ENCODE measurements around the gene MYD88. TPM values are rescaled to one million over a fixed set of nuclear protein-coding genes. Genes with fewer than 3 reads are reported as not detected.

MYD88 gene
- polyA plus RNA-seq, 2 of the 4 experiments (the other 2 are of a cell fraction), result 16.8 to 22.3 TPM

GRCh38 chr3:38143511-38143910 lies 5.0 kb downstream of the MYD88 start:
- no peak for ATAC-seq
- no peak for TF ChIP-seq ATOH8 (CRISPR knock-in tag; IDR thresholded peaks at IDR 0.05; ENCODE audit: low read depth)
- no peak for TF ChIP-seq HOXB5 (CRISPR knock-in tag; IDR thresholded peaks at IDR 0.05)
- no peak for TF ChIP-seq ZC3H11A (IDR thresholded peaks at IDR 0.05)
- TF ChIP-seq POLR2A (IDR thresholded peaks at IDR 0.05; ENCODE audit: low read length), result no peak
- no peak for TF ChIP-seq NPAS2 (CRISPR knock-in tag; IDR thresholded peaks at IDR 0.05; ENCODE audit: borderline replicate concordance)
- no peak for TF ChIP-seq ESRRA (IDR thresholded peaks at IDR 0.05; ENCODE audit: borderline replicate concordance, low read length)
- Histone ChIP-seq H3K4me3 (no peak overlapping the region), H3K27ac (no peak overlapping the region), H3K4me2 (no peak overlapping the region), H3K9me3 (peaks cover 17% of the 10 kb centered on the region), H3K4me1 (peaks cover 8% of the 10 kb centered on the region; the same call in 1 of the 3 replicates)
- no peak for DNase-seq (ENCODE audit: low read depth in 1 of 2, low spot score in 1 of 2)
- ChIA-PET POLR2A (no interaction called here), CTCF (interaction anchor here (1.1 to 1.4 kb wide), 3 partner anchors 8 to 21 kb away, joined by 3 read pairs; no protein-coding TSS in a partner anchor)
- FAIRE-seq, result no peak
- WGBS (ENCODE audit: missing lambda C conversion rate), result 42% methylated on average over 3 of the region's 3 CpGs

- 3% methylated on average over 2 of the region's 2 CpGs for WGBS (ENCODE audit: missing lambda C conversion rate)
- H3K4me1 ChIP-seq, result no peaks in the 10 kb centered on the region
- no peak overlapping the region for H3K27ac ChIP-seq
- no peak for TF ChIP-seq ZSCAN20 (CRISPR knock-in tag; IDR thresholded peaks at IDR 0.05)
- no peak for TF ChIP-seq HES2 (IDR thresholded peaks at IDR 0.05)
- TF ChIP-seq, protein P1, sequence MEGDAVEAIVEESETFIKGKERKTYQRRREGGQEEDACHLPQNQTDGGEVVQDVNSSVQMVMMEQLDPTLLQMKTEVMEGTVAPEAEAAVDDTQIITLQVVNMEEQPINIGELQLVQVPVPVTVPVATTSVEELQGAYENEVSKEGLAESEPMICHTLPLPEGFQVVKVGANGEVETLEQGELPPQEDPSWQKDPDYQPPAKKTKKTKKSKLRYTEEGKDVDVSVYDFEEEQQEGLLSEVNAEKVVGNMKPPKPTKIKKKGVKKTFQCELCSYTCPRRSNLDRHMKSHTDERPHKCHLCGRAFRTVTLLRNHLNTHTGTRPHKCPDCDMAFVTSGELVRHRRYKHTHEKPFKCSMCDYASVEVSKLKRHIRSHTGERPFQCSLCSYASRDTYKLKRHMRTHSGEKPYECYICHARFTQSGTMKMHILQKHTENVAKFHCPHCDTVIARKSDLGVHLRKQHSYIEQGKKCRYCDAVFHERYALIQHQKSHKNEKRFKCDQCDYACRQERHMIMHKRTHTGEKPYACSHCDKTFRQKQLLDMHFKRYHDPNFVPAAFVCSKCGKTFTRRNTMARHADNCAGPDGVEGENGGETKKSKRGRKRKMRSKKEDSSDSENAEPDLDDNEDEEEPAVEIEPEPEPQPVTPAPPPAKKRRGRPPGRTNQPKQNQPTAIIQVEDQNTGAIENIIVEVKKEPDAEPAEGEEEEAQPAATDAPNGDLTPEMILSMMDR (IDR thresholded peaks at IDR 0.05), result no peak
- no peak for TF ChIP-seq BCL3 (IDR thresholded peaks at IDR 0.05)
- TF ChIP-seq FOSL2 (IDR thresholded peaks at IDR 0.05), result no peak
- TF ChIP-seq FOSL2 (CRISPR knock-in tag; IDR thresholded peaks at IDR 0.05), result no peak
- no peak for TF ChIP-seq FOXS1 (CRISPR knock-in tag; IDR thresholded peaks at IDR 0.05)
- no peak for TF ChIP-seq PHF8 (IDR thresholded peaks at IDR 0.05; ENCODE audit: borderline replicate concordance, low read depth)
- TF ChIP-seq EHMT2 (IDR thresholded peaks at IDR 0.05; ENCODE audit: low read depth), result no peak
- no peak for TF ChIP-seq PBX3 (IDR thresholded peaks at IDR 0.05)
- H3K4me3 ChIP-seq, result no peak overlapping the region
- ChIA-PET CTCF (no interaction called here), POLR2A (no interaction called here)
- ATAC-seq (no peak), DNase-seq (ENCODE audit: low read depth in 1 of 2, low spot score in 1 of 2) (no peak), FAIRE-seq (no peak)
- H3K4me2 ChIP-seq, result no peak overlapping the region
- H3K9me3 ChIP-seq, result peaks cover 17% of the 10 kb centered on the region
Measured at GRCh38 chr3:38146504-38146903, 8.0 kb downstream of the MYD88 start.

DNA sequence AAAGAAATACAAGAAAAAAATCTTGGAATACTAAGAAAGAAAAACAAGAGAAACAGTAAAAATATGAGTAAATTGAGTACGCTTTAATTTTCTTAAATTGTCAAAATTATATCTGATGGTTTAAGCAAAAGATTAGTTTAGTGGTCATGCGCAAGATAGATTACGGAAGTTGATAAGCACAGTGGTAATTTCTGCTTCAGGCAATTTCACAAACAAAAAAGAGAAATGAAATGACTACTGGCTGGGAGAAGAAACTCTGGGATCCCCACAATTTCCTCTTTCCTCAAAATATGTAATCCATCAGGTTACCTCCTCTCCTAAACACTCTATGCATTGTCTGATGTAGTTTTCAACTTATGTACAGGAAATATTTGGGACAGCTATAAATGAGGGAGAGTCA lies 9.0 kb downstream of the MYD88 start:
- Histone ChIP-seq H3K27ac (no peak overlapping the region), H3K4me3 (no peak overlapping the region), H3K4me2 (no peak overlapping the region), H3K9me3 (peaks cover 17% of the 10 kb centered on the region), H3K4me1 (no peaks in the 10 kb centered on the region)
- ChIA-PET POLR2A (interaction anchor here (0.8 kb wide), 1 partner anchor 11 kb away, joined by 4 read pairs; the partner anchor contains the start of gene ACAA1), CTCF (interaction anchor here (1.3 kb wide), 1 partner anchor 16 kb away, joined by 4 read pairs; no protein-coding TSS in a partner anchor)
- ATAC-seq, result no peak
- no peak for FAIRE-seq
- DNase-seq (ENCODE audit: low read depth in 1 of 2, low spot score in 1 of 2), result no peak
- 89% methylated on average over 3 of the region's 3 CpGs for WGBS (ENCODE audit: missing lambda C conversion rate)
- TF ChIP-seq JUNB (IDR thresholded peaks at IDR 0.05) (no peak), SREBF2 (IDR thresholded peaks at IDR 0.05) (no peak), TFCP2L1 (CRISPR knock-in tag; IDR thresholded peaks at IDR 0.05) (no peak), SMC3 (IDR thresholded peaks at IDR 0.05) (no peak), NFE2L2 (conservative IDR thresholded peaks at IDR 0.05; ENCODE audit: low read length) (no peak), FOSB (CRISPR knock-in tag; IDR thresholded peaks at IDR 0.05) (no peak)
